Effector memory CD8-positive, alpha-beta T cell (primary cell): ENCODE measurements around the gene ZNF423.

Experiments
- ATAC-seq: fragments of 150-1000 bp; cut with Tn5 transposase; replicated peaks from 2 replicates; pipeline ENCODE4 v1.10.0; 2021; ENCODE audit warnings: mild to moderate bottlenecking, moderate library complexity
- DNase-seq, 3 experiments: peaks; one replicate each; pipeline ENCODE4 v3.0.0; 2021
- H3K27ac Mint-ChIP-seq, 2 donors: one replicate each; pipeline ENCODE4 v1.8.0; 2022; ENCODE audit warnings: mild to moderate bottlenecking in 2 of 2, mixed read lengths in 2 of 2, moderate library complexity in 2 of 2
- H3K27me3 Mint-ChIP-seq, 2 donors: one replicate each; pipeline ENCODE4 v1.8.0; 2022; ENCODE audit warnings: mixed read lengths in 2 of 2
- H3K36me3 Mint-ChIP-seq: one replicate; pipeline ENCODE4 v1.8.0; 2022; ENCODE audit warnings: mild to moderate bottlenecking, moderate library complexity, mixed read lengths; ENCODE audit not compliant: insufficient read depth
- H3K4me1 Mint-ChIP-seq, 2 donors: one replicate each; pipeline ENCODE4 v1.8.0; 2022; ENCODE audit warnings: low read depth in 2 of 2, mixed read lengths in 2 of 2
- H3K4me3 Mint-ChIP-seq, 2 donors: one replicate each; pipeline ENCODE4 v1.8.0; 2022; ENCODE audit warnings: mild to moderate bottlenecking in 2 of 2, mixed read lengths in 2 of 2, moderate library complexity in 2 of 2
- H3K9me3 Mint-ChIP-seq, 2 donors: one replicate each; pipeline ENCODE4 v1.8.0; 2022; ENCODE audit warnings: mixed read lengths in 2 of 2

Gene ZNF423

GRCh38 chr16:49850558-49851467 lies 5.1 kb downstream of the ZNF423 start:
- Mint-ChIP-seq H3K27ac (no peak overlapping the region), H3K4me3 (no peak overlapping the region), H3K36me3 (no peaks in the 10 kb centered on the region), H3K9me3 (no peaks in the 10 kb centered on the region), H3K27me3 (peaks cover 58 to 79% of the 10 kb centered on the region in 2 donors), H3K4me1 (no peaks in the 10 kb centered on the region)
- ATAC-seq, result no peak
- DNase-seq, result no peak

- H3K9me3 Mint-ChIP-seq, result no peaks in the 10 kb centered on the region
- no peaks in the 10 kb centered on the region for H3K36me3 Mint-ChIP-seq
- no peaks in the 10 kb centered on the region for H3K4me1 Mint-ChIP-seq
- peaks cover 59 to 79% of the 10 kb centered on the region in 2 donors for H3K27me3 Mint-ChIP-seq
- no peak overlapping the region for H3K27ac Mint-ChIP-seq
- DNase-seq (no peak), ATAC-seq (no peak)
- no peak overlapping the region for H3K4me3 Mint-ChIP-seq
Measured at GRCh38 chr16:49849754-49850108, 6.2 kb downstream of the ZNF423 start.

GRCh38 chr16:49849037-49849753 lies 6.7 kb downstream of the ZNF423 start:
- H3K27ac Mint-ChIP-seq, result no peak overlapping the region
- no peak for DNase-seq
- peaks cover 63 to 76% of the 10 kb centered on the region in 2 donors for H3K27me3 Mint-ChIP-seq
- no peak overlapping the region for H3K4me3 Mint-ChIP-seq
- H3K4me1 Mint-ChIP-seq, result no peaks in the 10 kb centered on the region
- no peaks in the 10 kb centered on the region for H3K9me3 Mint-ChIP-seq
- no peaks in the 10 kb centered on the region for H3K36me3 Mint-ChIP-seq
- ATAC-seq, result no peak

- Mint-ChIP-seq H3K27me3 (peaks cover 60 to 76% of the 10 kb centered on the region in 2 donors), H3K4me1 (no peaks in the 10 kb centered on the region), H3K36me3 (no peaks in the 10 kb centered on the region), H3K27ac (no peak overlapping the region), H3K9me3 (no peaks in the 10 kb centered on the region), H3K4me3 (no peak overlapping the region)
- no peak for DNase-seq
- ATAC-seq, result no peak
Measured at GRCh38 chr16:49848530-49848929, 7.4 kb downstream of the ZNF423 start.

GRCh38 chr16:49846800-49847199 lies 9.1 kb downstream of the ZNF423 start:
- no peaks in the 10 kb centered on the region for H3K36me3 Mint-ChIP-seq
- peaks cover 51 to 73% of the 10 kb centered on the region in 2 donors for H3K27me3 Mint-ChIP-seq
- H3K9me3 Mint-ChIP-seq, result no peaks in the 10 kb centered on the region
- DNase-seq (no peak), ATAC-seq (no peak)
- H3K4me1 Mint-ChIP-seq, result no peaks in the 10 kb centered on the region
- no peak overlapping the region for H3K27ac Mint-ChIP-seq
- H3K4me3 Mint-ChIP-seq, result no peak overlapping the region

- no peak overlapping the region for H3K4me3 Mint-ChIP-seq
- H3K4me1 Mint-ChIP-seq, result no peaks in the 10 kb centered on the region
- H3K36me3 Mint-ChIP-seq, result no peaks in the 10 kb centered on the region
- ATAC-seq (no peak), DNase-seq (no peak)
- H3K9me3 Mint-ChIP-seq, result no peaks in the 10 kb centered on the region
- peaks cover 57 to 78% of the 10 kb centered on the region in 2 donors for H3K27me3 Mint-ChIP-seq
- no peak overlapping the region for H3K27ac Mint-ChIP-seq
Measured at GRCh38 chr16:49844359-49844758, 11.6 kb downstream of the ZNF423 start.

GRCh38 chr16:49843758-49844157 lies 12.2 kb downstream of the ZNF423 start:
- Mint-ChIP-seq H3K27ac (no peak overlapping the region), H3K4me3 (no peak overlapping the region), H3K27me3 (peaks cover 52 to 74% of the 10 kb centered on the region in 2 donors), H3K4me1 (no peaks in the 10 kb centered on the region), H3K36me3 (no peaks in the 10 kb centered on the region), H3K9me3 (no peaks in the 10 kb centered on the region)
- ATAC-seq, result no peak
- no peak for DNase-seq

GRCh38 chr16:49842972-49843371 lies 12.9 kb downstream of the ZNF423 start:
- Mint-ChIP-seq H3K4me3 (no peak overlapping the region), H3K27ac (no peak overlapping the region), H3K36me3 (no peaks in the 10 kb centered on the region), H3K4me1 (no peaks in the 10 kb centered on the region), H3K27me3 (peaks cover 47 to 69% of the 10 kb centered on the region in 2 donors), H3K9me3 (no peaks in the 10 kb centered on the region)
- DNase-seq, result no peak
- no peak for ATAC-seq

- H3K36me3 Mint-ChIP-seq, result no peaks in the 10 kb centered on the region
- H3K4me1 Mint-ChIP-seq, result no peaks in the 10 kb centered on the region
- H3K27me3 Mint-ChIP-seq, result peaks cover 43 to 77% of the 10 kb centered on the region in 2 donors
- ATAC-seq, result no peak
- H3K27ac Mint-ChIP-seq, result no peak overlapping the region
- DNase-seq, result no peak
- no peaks in the 10 kb centered on the region for H3K9me3 Mint-ChIP-seq
- H3K4me3 Mint-ChIP-seq, result no peak overlapping the region
Measured at GRCh38 chr16:49839017-49839825, 16.7 kb downstream of the ZNF423 start.

GRCh38 chr16:49838441-49839016 lies 17.4 kb downstream of the ZNF423 start:
- Mint-ChIP-seq H3K9me3 (no peaks in the 10 kb centered on the region), H3K36me3 (no peaks in the 10 kb centered on the region), H3K4me1 (no peaks in the 10 kb centered on the region), H3K27me3 (peaks cover 39 to 75% of the 10 kb centered on the region in 2 donors), H3K4me3 (no peak overlapping the region), H3K27ac (no peak overlapping the region)
- ATAC-seq (no peak), DNase-seq (no peak)

GRCh38 chr16:49837688-49838410 lies 18.1 kb downstream of the ZNF423 start:
- H3K36me3 Mint-ChIP-seq, result no peaks in the 10 kb centered on the region
- H3K4me1 Mint-ChIP-seq, result no peaks in the 10 kb centered on the region
- peaks cover 37 to 68% of the 10 kb centered on the region in 2 donors for H3K27me3 Mint-ChIP-seq
- H3K9me3 Mint-ChIP-seq, result no peaks in the 10 kb centered on the region
- H3K4me3 Mint-ChIP-seq, result no peak overlapping the region
- H3K27ac Mint-ChIP-seq, result no peak overlapping the region
- ATAC-seq (no peak), DNase-seq (no peak)

GRCh38 chr16:49836668-49837067 lies 19.2 kb downstream of the ZNF423 start:
- H3K27ac Mint-ChIP-seq, result no peak overlapping the region
- H3K36me3 Mint-ChIP-seq, result no peaks in the 10 kb centered on the region
- DNase-seq (no peak), ATAC-seq (no peak)
- H3K4me1 Mint-ChIP-seq, result no peaks in the 10 kb centered on the region
- H3K4me3 Mint-ChIP-seq, result no peak overlapping the region
- H3K27me3 Mint-ChIP-seq, result peaks cover 35 to 61% of the 10 kb centered on the region in 2 donors
- no peaks in the 10 kb centered on the region for H3K9me3 Mint-ChIP-seq
